DND-41 (cell line): ENCODE results near the gene OR11H7.

Experiments used
- EZH2 ChIP-seq: IDR thresholded peaks from 3 replicates; pipeline ENCODE4 v1.6.1; 2012; ENCODE audit warnings: borderline replicate concordance, low read depth, mild to moderate bottlenecking, moderate library complexity, low read length, inconsistent platforms; ENCODE audit not compliant: severe bottlenecking
- TF ChIP-seq, protein P1 (sequence below): IDR thresholded peaks from 2 replicates; pipeline ENCODE4 v1.5.1; 2012; ENCODE audit warnings: borderline replicate concordance, low read length, moderate library complexity, mild to moderate bottlenecking; ENCODE audit not compliant: poor library complexity, severe bottlenecking; ENCODE audit errors: extremely low read depth

DNA sequence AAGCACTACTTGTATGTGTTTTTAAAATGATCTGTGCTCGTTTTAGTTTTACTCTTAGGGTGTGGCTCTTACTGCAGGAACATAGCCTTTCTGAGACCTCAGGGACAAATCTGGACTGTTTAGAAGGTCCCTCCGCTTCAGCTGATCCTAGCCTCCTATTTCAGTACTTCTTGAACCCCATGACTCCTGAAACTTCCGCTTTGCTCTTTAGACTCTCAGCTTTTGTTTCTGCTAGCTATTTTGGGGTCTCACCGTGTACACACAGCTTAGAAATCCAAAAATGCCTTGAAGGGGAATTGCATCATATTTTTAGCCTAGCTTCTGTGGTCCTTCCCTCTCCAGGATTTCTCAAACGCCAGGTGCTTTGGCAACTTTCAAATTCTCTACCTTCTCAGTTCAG lies 29.8 kb upstream of the OR11H7 start:
- TF ChIP-seq, protein P1, sequence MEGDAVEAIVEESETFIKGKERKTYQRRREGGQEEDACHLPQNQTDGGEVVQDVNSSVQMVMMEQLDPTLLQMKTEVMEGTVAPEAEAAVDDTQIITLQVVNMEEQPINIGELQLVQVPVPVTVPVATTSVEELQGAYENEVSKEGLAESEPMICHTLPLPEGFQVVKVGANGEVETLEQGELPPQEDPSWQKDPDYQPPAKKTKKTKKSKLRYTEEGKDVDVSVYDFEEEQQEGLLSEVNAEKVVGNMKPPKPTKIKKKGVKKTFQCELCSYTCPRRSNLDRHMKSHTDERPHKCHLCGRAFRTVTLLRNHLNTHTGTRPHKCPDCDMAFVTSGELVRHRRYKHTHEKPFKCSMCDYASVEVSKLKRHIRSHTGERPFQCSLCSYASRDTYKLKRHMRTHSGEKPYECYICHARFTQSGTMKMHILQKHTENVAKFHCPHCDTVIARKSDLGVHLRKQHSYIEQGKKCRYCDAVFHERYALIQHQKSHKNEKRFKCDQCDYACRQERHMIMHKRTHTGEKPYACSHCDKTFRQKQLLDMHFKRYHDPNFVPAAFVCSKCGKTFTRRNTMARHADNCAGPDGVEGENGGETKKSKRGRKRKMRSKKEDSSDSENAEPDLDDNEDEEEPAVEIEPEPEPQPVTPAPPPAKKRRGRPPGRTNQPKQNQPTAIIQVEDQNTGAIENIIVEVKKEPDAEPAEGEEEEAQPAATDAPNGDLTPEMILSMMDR = no peak
- no peak for TF ChIP-seq EZH2
